GM21619 (cell line): ENCODE data around the gene ADAMTSL2.

ENCODE experiments used
- ATAC-seq: cut with Tn5 transposase; IDR thresholded peaks from one replicate; pipeline ENCODE4 v1.9.1; 2021; ENCODE audit not compliant: unreplicated experiment

Gene ADAMTSL2

GRCh38 chr9:133603135-133603927 lies 68.8 kb downstream of the ADAMTSL2 start:
- ATAC-seq = no peak

- ATAC-seq = no peak
These were observed 69.7 kb downstream of the ADAMTSL2 start for GRCh38 chr9:133604214-133604613.

- no peak for ATAC-seq
These were observed 70.4 kb downstream of the ADAMTSL2 start for GRCh38 chr9:133604856-133605255.

GRCh38 chr9:133605446-133605845 lies 70.9 kb downstream of the ADAMTSL2 start:
- ATAC-seq = no peak

GRCh38 chr9:133605856-133606707 lies 71.6 kb downstream of the ADAMTSL2 start:
- no peak for ATAC-seq

GRCh38 chr9:133606708-133607025 lies 72.2 kb downstream of the ADAMTSL2 start:
- ATAC-seq = no peak

GRCh38 chr9:133607381-133607780 lies 72.9 kb downstream of the ADAMTSL2 start:
- no peak for ATAC-seq

- no peak for ATAC-seq
These were observed 73.5 kb downstream of the ADAMTSL2 start for GRCh38 chr9:133607976-133608375.

- ATAC-seq = no peak
These were observed 73.9 kb downstream of the ADAMTSL2 start for GRCh38 chr9:133608382-133608781.

- ATAC-seq = no peak
These were observed 74.4 kb downstream of the ADAMTSL2 start for GRCh38 chr9:133608889-133609288.

- ATAC-seq = no peak
These were observed 75.0 kb downstream of the ADAMTSL2 start, which contains the start of gene FAM163B for GRCh38 chr9:133609311-133610098. Gene FAM163B, minus strand, starts transcription at chr9:133609389. Its CDS starts 29,166 bp downstream, at chr9:133580223.

GRCh38 chr9:133610845-133611244 lies 76.3 kb downstream of the ADAMTSL2 start:
- no peak for ATAC-seq

- ATAC-seq = no peak
These were observed 77.5 kb downstream of the ADAMTSL2 start for GRCh38 chr9:133612051-133612450.

- ATAC-seq = no peak
These were observed 78.3 kb downstream of the ADAMTSL2 start for GRCh38 chr9:133612816-133613215.

GRCh38 chr9:133613432-133613831 lies 78.9 kb downstream of the ADAMTSL2 start:
- no peak for ATAC-seq

GRCh38 chr9:133614056-133614455 lies 79.6 kb downstream of the ADAMTSL2 start:
- no peak for ATAC-seq

GRCh38 chr9:133614678-133615077 lies 80.2 kb downstream of the ADAMTSL2 start:
- ATAC-seq = no peak

GRCh38 chr9:133615186-133615585 lies 80.7 kb downstream of the ADAMTSL2 start:
- ATAC-seq = no peak

- ATAC-seq = no peak
These were observed 81.2 kb downstream of the ADAMTSL2 start for GRCh38 chr9:133615606-133616188.

GRCh38 chr9:133616643-133617405 lies 82.3 kb downstream of the ADAMTSL2 start:
- no peak for ATAC-seq
